Retinal pigment epithelial cell (primary cell): ENCODE measurements around the gene SUPT3H.
A peak's percentile ranks its signal among the peaks of the same experiment; 100 is the strongest.

ENCODE experiments used
- DNase-seq: peaks from one replicate; pipeline ENCODE4 v3.0.0-alpha.2; 2010; ENCODE audit warnings: low read depth
- H3K4me3 ChIP-seq: 2 replicates; pipeline ENCODE4 v1.5.1; 2011; ENCODE audit warnings: mild to moderate bottlenecking, low read length, control low read depth, moderate library complexity
- CTCF ChIP-seq: conservative IDR thresholded peaks from 2 replicates; pipeline ENCODE4 v1.5.1; 2011; ENCODE audit warnings: low read depth, low read length, control low read depth, inconsistent platforms

Gene SUPT3H

GRCh38 chr6:44806656-44807055 lies 571.1 kb downstream of the SUPT3H start:
- DNase-seq = peak; percentile 29
- no peak overlapping the region for H3K4me3 ChIP-seq

GRCh38 chr6:44805238-44805846 lies 572.4 kb downstream of the SUPT3H start:
- TF ChIP-seq CTCF = no peak
- no peak overlapping the region for H3K4me3 ChIP-seq
- peak; percentile 20 for DNase-seq

More at GRCh38 chr6:44806656-44807055, 571.1 kb downstream of the SUPT3H start:
- TF ChIP-seq CTCF = no peak

- no peak overlapping the region for H3K4me3 ChIP-seq
- no peak for TF ChIP-seq CTCF
- DNase-seq = no peak
Observed at GRCh38 chr6:44804546-44805159, 573.1 kb downstream of the SUPT3H start.

DNA sequence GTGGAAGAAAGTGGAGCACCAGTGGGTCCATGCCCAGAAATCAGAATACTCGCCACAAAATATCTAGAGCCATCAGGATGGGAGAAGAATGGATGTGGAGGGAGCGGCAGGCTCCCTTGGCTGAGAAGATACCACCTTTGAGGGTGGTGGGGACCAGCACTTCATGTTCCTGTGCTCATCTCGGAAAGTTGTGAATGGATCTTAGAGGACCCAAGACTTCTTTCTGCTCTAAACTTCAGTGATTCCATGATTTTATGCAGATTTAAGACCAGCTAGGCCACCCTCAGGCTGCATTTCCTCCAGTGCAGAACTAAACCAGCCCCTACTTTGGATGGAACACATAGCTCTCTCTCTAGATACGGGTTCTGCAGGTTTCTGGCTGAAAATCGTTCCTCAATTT lies 573.7 kb downstream of the SUPT3H start:
- no peak for DNase-seq
- no peak overlapping the region for H3K4me3 ChIP-seq
- no peak for TF ChIP-seq CTCF

GRCh38 chr6:44800784-44801592 lies 576.7 kb downstream of the SUPT3H start:
- DNase-seq = no peak
- no peak for TF ChIP-seq CTCF
- no peak overlapping the region for H3K4me3 ChIP-seq

GRCh38 chr6:44800171-44800783 lies 577.5 kb downstream of the SUPT3H start:
- DNase-seq = peak; percentile 96
- peak; percentile 21 for TF ChIP-seq CTCF
- H3K4me3 ChIP-seq = no peak overlapping the region
